Esophagus (tissue), 2 donors: ENCODE results near the gene DHCR7. TPM values are rescaled to one million over a fixed set of nuclear protein-coding genes. Genes with fewer than 3 reads are reported as not detected.

Experiments used
- H3K27ac ChIP-seq, 2 donors: one replicate each; pipeline ENCODE4 v1.5.1; 2013; ENCODE audit warnings: low read depth in 2 of 2, mild to moderate bottlenecking in 2 of 2, inconsistent platforms in 1 of 2, low read length in 1 of 2, moderate library complexity in 1 of 2
- H3K27me3 ChIP-seq, 2 donors: one replicate each; pipeline ENCODE4 v1.6.1; 2013; ENCODE audit warnings: low read length in 2 of 2, control low read depth in 1 of 2, mild to moderate bottlenecking in 1 of 2; ENCODE audit not compliant: insufficient read depth in 2 of 2, control insufficient read depth in 1 of 2
- H3K36me3 ChIP-seq, 2 donors: one replicate each; pipeline ENCODE4 v1.6.1; 2013; ENCODE audit warnings: low read length in 1 of 2; ENCODE audit not compliant: control insufficient read depth in 2 of 2, insufficient read depth in 2 of 2
- H3K4me1 ChIP-seq, 2 donors: one replicate each; pipeline ENCODE4 v1.6.1; 2013; ENCODE audit warnings: low read length in 1 of 2; ENCODE audit not compliant: control insufficient read depth in 2 of 2, insufficient read depth in 2 of 2
- H3K4me3 ChIP-seq, 2 donors: one replicate each; pipeline ENCODE4 v1.5.1; 2013; ENCODE audit warnings: low read length in 2 of 2, mild to moderate bottlenecking in 2 of 2, low read depth in 1 of 2, moderate library complexity in 1 of 2
- H3K9me3 ChIP-seq, 2 donors: one replicate each; pipeline ENCODE4 v1.6.1; 2013; ENCODE audit warnings: mild to moderate bottlenecking in 2 of 2, low read depth in 1 of 2, low read length in 1 of 2, moderate library complexity in 1 of 2; ENCODE audit not compliant: control insufficient read depth in 2 of 2, insufficient read depth in 1 of 2
- WGBS, 2 donors: extraction: QIAGEN DNeasy Blood & Tissue Kit; methylation state at CpG; one replicate each; pipeline ENCODE4 v1.1.7; 2013; 5-methylcytosine and 5-hydroxymethylcytosine counted together
- polyA plus RNA-seq, 2 donors: library from polyadenylated mRNA; stranded (reverse); fragments of 200-250 nt; gene quantifications; one replicate each; pipeline ENCODE4 v1.2.3, GENCODE V29; 2013
- donor health status: healthy with polysubstance abuse.
- donor health status: Bipolar disorder and iron deficiency.

Gene DHCR7
- polyA plus RNA-seq, 2 donors: 26.2 to 41.8 TPM

- no peak overlapping the region for H3K4me3 ChIP-seq
- no peaks in the 10 kb centered on the region for H3K27me3 ChIP-seq
- H3K27ac ChIP-seq: no peak overlapping the region
- peaks cover 12 to 66% of the 10 kb centered on the region in 2 donors for H3K36me3 ChIP-seq
- no peaks in the 10 kb centered on the region for H3K9me3 ChIP-seq
- no peaks in the 10 kb centered on the region for H3K4me1 ChIP-seq
- WGBS, 2 donors: 98% methylated on average over 5 of the region's 5 CpGs
Measured at GRCh38 chr11:71442880-71443279, 5.3 kb downstream of the DHCR7 start.

- Histone ChIP-seq H3K9me3 (no peaks in the 10 kb centered on the region), H3K27ac (no peak overlapping the region), H3K27me3 (no peaks in the 10 kb centered on the region), H3K36me3 (peaks cover 12 to 73% of the 10 kb centered on the region in 2 donors), H3K4me3 (no peak overlapping the region), H3K4me1 (no peaks in the 10 kb centered on the region)
- 93 to 95% methylated on average over 8 of the region's 8 CpGs for WGBS, 2 donors
Measured at GRCh38 chr11:71442123-71442522, 6.1 kb downstream of the DHCR7 start.

- Histone ChIP-seq H3K4me1 (no peaks in the 10 kb centered on the region), H3K27ac (no peak overlapping the region), H3K4me3 (no peak overlapping the region), H3K27me3 (no peaks in the 10 kb centered on the region), H3K9me3 (no peaks in the 10 kb centered on the region), H3K36me3 (peaks cover 12 to 76% of the 10 kb centered on the region in 2 donors)
- 96 to 97% methylated on average over 11 of the region's 11 CpGs for WGBS, 2 donors
Measured at GRCh38 chr11:71441251-71441650, 6.9 kb downstream of the DHCR7 start.

GRCh38 chr11:71440021-71440755, 8.0 kb downstream of the DHCR7 start:
- H3K4me1 ChIP-seq: no peaks in the 10 kb centered on the region
- 95 to 98% methylated on average over 6 of the region's 6 CpGs for WGBS, 2 donors
- no peaks in the 10 kb centered on the region for H3K9me3 ChIP-seq
- H3K36me3 ChIP-seq: peaks cover 12 to 82% of the 10 kb centered on the region in 2 donors
- H3K27me3 ChIP-seq: no peaks in the 10 kb centered on the region
- no peak overlapping the region for H3K4me3 ChIP-seq
- no peak overlapping the region for H3K27ac ChIP-seq

- Histone ChIP-seq H3K27me3 (no peaks in the 10 kb centered on the region), H3K27ac (no peak overlapping the region), H3K36me3 (peaks cover 12 to 74% of the 10 kb centered on the region in 2 donors), H3K4me3 (no peak overlapping the region), H3K4me1 (peaks cover 0 to 9% of the 10 kb centered on the region in 2 donors), H3K9me3 (no peaks in the 10 kb centered on the region)
- WGBS, 2 donors: 94 to 95% methylated on average over 19 of the region's 19 CpGs
Measured at GRCh38 chr11:71438650-71439049, 9.5 kb downstream of the DHCR7 start.

GRCh38 chr11:71437879-71438278, 10.3 kb downstream of the DHCR7 start:
- Histone ChIP-seq H3K4me3 (no peak overlapping the region), H3K4me1 (peaks cover 0 to 13% of the 10 kb centered on the region in 2 donors), H3K36me3 (peaks cover 5 to 66% of the 10 kb centered on the region in 2 donors), H3K9me3 (no peaks in the 10 kb centered on the region), H3K27me3 (no peaks in the 10 kb centered on the region), H3K27ac (no peak overlapping the region)
- WGBS, 2 donors: 74 to 79% methylated on average over 12 to 13 of the region's 13 CpGs

GRCh38 chr11:71437399-71437798, 10.8 kb downstream of the DHCR7 start:
- 82 to 91% methylated on average over 6 of the region's 6 CpGs for WGBS, 2 donors
- H3K4me1 ChIP-seq: peaks cover 0 to 13% of the 10 kb centered on the region in 2 donors
- H3K27me3 ChIP-seq: no peaks in the 10 kb centered on the region
- H3K27ac ChIP-seq: no peak overlapping the region
- H3K4me3 ChIP-seq: no peak overlapping the region
- H3K9me3 ChIP-seq: no peaks in the 10 kb centered on the region
- peaks cover 4 to 62% of the 10 kb centered on the region in 2 donors for H3K36me3 ChIP-seq

- WGBS, 2 donors: 89 to 91% methylated on average over 8 of the region's 8 CpGs
- no peaks in the 10 kb centered on the region for H3K27me3 ChIP-seq
- peaks cover 4 to 57% of the 10 kb centered on the region in 2 donors for H3K36me3 ChIP-seq
- no peaks in the 10 kb centered on the region for H3K9me3 ChIP-seq
- H3K4me1 ChIP-seq: peaks cover 0 to 13% of the 10 kb centered on the region in 2 donors
- H3K4me3 ChIP-seq: no peak overlapping the region
- H3K27ac ChIP-seq: no peak overlapping the region
Measured at GRCh38 chr11:71436861-71437260, 11.3 kb downstream of the DHCR7 start.

- Histone ChIP-seq H3K4me3 (no peak overlapping the region), H3K9me3 (no peaks in the 10 kb centered on the region), H3K4me1 (peaks cover 0 to 13% of the 10 kb centered on the region in 2 donors), H3K36me3 (peaks cover 4 to 44% of the 10 kb centered on the region in 2 donors), H3K27me3 (no peaks in the 10 kb centered on the region), H3K27ac (no peak overlapping the region)
- WGBS, 2 donors: 94 to 95% methylated on average over 39 of the region's 39 CpGs
Measured at GRCh38 chr11:71435278-71435951, 12.8 kb downstream of the DHCR7 start.
